Measurements from ENCODE around the gene EPO.
A peak's percentile ranks its signal among the peaks of the same experiment; 100 is the strongest.
"Not testable (repeated sequence)": the region's sequence is repeated elsewhere in the genome, so short reads cannot be mapped to it uniquely, and the experiment has no call there.

Gene EPO

GRCh38 chr7:100683659-100684533 is 36.4 kb upstream of the EPO start:
- no peak for DNase-seq

GRCh38 chr7:100684534-100685042 is 35.7 kb upstream of the EPO start:
- DNase-seq = no peak

GRCh38 chr7:100685049-100685605 is 35.1 kb upstream of the EPO start:
- no peak for DNase-seq

- no peak for DNase-seq
These were observed 34.6 kb upstream of the EPO start for GRCh38 chr7:100685631-100686145.

- no peak for DNase-seq
These were observed 34.0 kb upstream of the EPO start for GRCh38 chr7:100686201-100686821.

- no peak for DNase-seq
These were observed 33.5 kb upstream of the EPO start for GRCh38 chr7:100686822-100687211.

GRCh38 chr7:100687261-100687660 is 33.0 kb upstream of the EPO start:
- no peak for DNase-seq

- DNase-seq = no peak
These were observed 32.4 kb upstream of the EPO start for GRCh38 chr7:100687751-100688300.

GRCh38 chr7:100688326-100688860 is 31.9 kb upstream of the EPO start:
- DNase-seq = no peak

- no peak for DNase-seq
These were observed 30.8 kb upstream of the EPO start for GRCh38 chr7:100689230-100690135.

- peak; percentile 96 for DNase-seq
These were observed 28.3 kb upstream of the EPO start for GRCh38 chr7:100691676-100692577.

- DNase-seq = no peak
These were observed 27.7 kb upstream of the EPO start for GRCh38 chr7:100692578-100692961.

- peak; percentile 48 for DNase-seq
These were observed 26.8 kb upstream of the EPO start for GRCh38 chr7:100693312-100694097.

- peak; percentile 88 for DNase-seq
These were observed 26.0 kb upstream of the EPO start, which contains the start of gene GIGYF1 for GRCh38 chr7:100694098-100694745. Gene GIGYF1 (minus strand): TSS chr7:100694250. CDS start chr7:100688238, 6,012 bp downstream.

- no peak for DNase-seq
These were observed 24.1 kb upstream of the EPO start for GRCh38 chr7:100696123-100696521.

- DNase-seq = no peak
These were observed 21.2 kb upstream of the EPO start for GRCh38 chr7:100699018-100699417.

- not testable (repeated sequence) for DNase-seq
These were observed 19.2 kb upstream of the EPO start for GRCh38 chr7:100701089-100701488.

GRCh38 chr7:100705320-100705752 is 14.9 kb upstream of the EPO start:
- peak; percentile 93 for DNase-seq

Data from OCI-M1 (cell line).